COLO668 (cell line): ENCODE results near the gene ERCC2.

Experiments used
- DNase-seq: peaks from one replicate; lab custom pipeline; 2025; ENCODE audit not compliant: unreplicated experiment; lab: John Stamatoyannopoulos, UW

Gene ERCC2

GRCh38 chr19:45306040-45306439, 64.3 kb downstream of the ERCC2 start:
- no peak for DNase-seq

- DNase-seq = no peak
Observed at GRCh38 chr19:45305421-45305820, 65.0 kb downstream of the ERCC2 start.

GRCh38 chr19:45305007-45305406, 65.4 kb downstream of the ERCC2 start:
- DNase-seq = no peak

- no peak for DNase-seq
Observed at GRCh38 chr19:45304141-45304926, 66.0 kb downstream of the ERCC2 start.

- DNase-seq = no peak
Observed at GRCh38 chr19:45303269-45304060, 66.9 kb downstream of the ERCC2 start.

GRCh38 chr19:45302416-45302815, 68.0 kb downstream of the ERCC2 start:
- DNase-seq = no peak
